ENCODE data around the gene BCL2L1. TPM values are rescaled to one million over a fixed set of nuclear protein-coding genes. Genes with fewer than 3 reads are reported as not detected.

BCL2L1 gene
- total RNA-seq, 1 experiment from 2014 or later, result 226 TPM

- ATAC-seq (no peak), DNase-seq (ENCODE audit: low read depth, low spot score) (no peak)
- Histone ChIP-seq H3K4me1 (ENCODE audit: control insufficient read depth in 1 of 2, insufficient read depth in 2 of 2, low read length in 2 of 2) (peaks cover 59 to 94% of the 10 kb centered on the region in 2 experiments), H2AFZ (ENCODE audit: low read depth, low read length, poor library complexity, severe bottlenecking) (no peak overlapping the region), H3K4me2 (ENCODE audit: low read length) (peak overlapping the region; percentile 23), H3K79me2 (ENCODE audit: insufficient read depth, low read length) (peaks cover 99% of the 10 kb centered on the region), H3K4me3 (replicated peaks in 1 of 2; ENCODE audit: low read depth in 1 of 2, low read length in 2 of 2) (no peak overlapping the region), H3K9me3 (ENCODE audit: control insufficient read depth in 1 of 2, insufficient read depth in 1 of 2, low read depth in 1 of 2, low read length in 2 of 2) (no peaks in the 10 kb centered on the region), H3K36me3 (ENCODE audit: control insufficient read depth in 1 of 2, insufficient read depth in 2 of 2, low read length in 2 of 2) (peaks cover 5 to 39% of the 10 kb centered on the region in 2 experiments; a peak in 3 of 4 replicates), H3K27me3 (ENCODE audit: insufficient read depth, low read length) (no peaks in the 10 kb centered on the region), H3K9ac (ENCODE audit: low read length) (peak overlapping the region; percentile 12), H3K9me2 (ENCODE audit: insufficient read depth) (no peaks in the 10 kb centered on the region), H3K27ac (ENCODE audit: low read depth, low read length) (peak overlapping the region; percentile 79), H4K20me1 (ENCODE audit: insufficient read depth) (no peaks in the 10 kb centered on the region; the same call in 1 of the 2 replicates)
- ChIA-PET POLR2A (no interaction called here), RAD21 (ENCODE audit: low non-redundant PET in 1 of 2, low total read pairs in 2 of 2, uncharacterized antibody in 2 of 2, unreplicated experiment in 2 of 2) (no interaction called here), CTCF (no interaction called here)
- intact Hi-C loops (cut with micrococcal nuclease), result no loop called here
- BruUV-seq (replicated peaks), result no TSS peak
- no peak for TF ChIP-seq ELF1 (IDR thresholded peaks at IDR 0.05; ENCODE audit: borderline replicate concordance, low read depth)
- TF ChIP-seq EZH2phosphoT487 (IDR thresholded peaks at IDR 0.05; ENCODE audit: borderline replicate concordance), result no peak
- TF ChIP-seq SRF (IDR thresholded peaks at IDR 0.05; ENCODE audit: low read depth), result no peak
- TF ChIP-seq JUND (IDR thresholded peaks at IDR 0.05), result no peak
- TF ChIP-seq ZFX (IDR thresholded peaks at IDR 0.05), result no peak
- TF ChIP-seq CTCF (IDR thresholded peaks at IDR 0.05 in 2 of 3, conservative IDR thresholded peaks at IDR 0.05 in 1 of 3; ENCODE audit: borderline replicate concordance in 1 of 3, insufficient read depth in 1 of 3, low read depth in 2 of 3, low read length in 2 of 3), result no peak
- TF ChIP-seq TCF7L2 (IDR thresholded peaks at IDR 0.05; ENCODE audit: borderline replicate concordance, extremely low read depth, insufficient read depth, insufficient read length), result no peak
- TF ChIP-seq SP1 (IDR thresholded peaks at IDR 0.05; ENCODE audit: low read depth), result no peak
- TF ChIP-seq CEBPB (IDR thresholded peaks at IDR 0.05; ENCODE audit: low read depth), result no peak
- TF ChIP-seq CBX3 (IDR thresholded peaks at IDR 0.05; ENCODE audit: low read depth), result no peak
These were observed 41.4 kb downstream of the BCL2L1 start for GRCh38 chr20:31681128-31681727.

All from HCT116 (cell line).